Measurements from ENCODE around the gene PRR5L. TPM values are rescaled to one million over a fixed set of nuclear protein-coding genes. Genes with fewer than 3 reads are reported as not detected.

Gene PRR5L
- total and polyA plus RNA-seq, 5 donors from 2014 or later: 0.76 to 15.1 (median 1.1) TPM; not detected in 1

DNA sequence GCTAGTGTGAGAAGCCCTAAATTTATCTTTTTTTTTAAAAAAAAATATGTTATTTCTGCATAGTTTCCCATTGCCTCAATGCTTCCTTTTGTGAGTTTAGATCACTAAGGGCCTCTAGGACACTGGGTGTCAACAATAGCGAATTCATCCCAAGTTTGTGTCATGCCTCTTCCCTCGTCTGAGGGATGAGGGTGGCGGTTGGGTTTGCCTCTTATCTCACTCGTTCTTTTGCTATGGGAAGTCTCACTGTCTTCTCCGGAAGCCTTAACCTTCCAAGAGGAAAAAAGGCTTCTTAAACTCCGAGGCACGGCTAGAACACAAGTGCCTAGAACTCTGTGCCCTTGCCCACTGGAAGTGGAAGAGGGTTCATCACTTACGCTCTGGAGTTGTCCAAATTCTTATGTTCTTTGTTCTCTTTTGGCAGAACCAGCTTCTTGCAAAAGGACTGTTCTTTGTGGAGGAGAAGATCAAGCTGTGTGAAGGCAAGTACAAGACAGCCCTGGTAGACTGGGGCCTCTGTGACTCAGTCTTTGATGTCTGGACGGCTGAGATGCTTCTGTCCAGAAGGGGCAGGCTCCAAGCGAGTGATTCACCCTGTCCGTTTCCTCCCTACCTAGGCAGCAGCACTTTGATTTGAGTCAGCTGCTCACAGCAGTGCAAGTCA lies 135.5 kb downstream of the PRR5L start:
- Histone ChIP-seq H3K4me3 (ENCODE audit: low read depth, low read length) (no peak overlapping the region), H3K9me3 (ENCODE audit: control insufficient read depth in 2 of 2, low read length in 2 of 2) (no peaks in the 10 kb centered on the region), H3K27ac (ENCODE audit: insufficient read depth, low read length, poor library complexity, severe bottlenecking) (no peak overlapping the region), H3K27me3 (ENCODE audit: control insufficient read depth, insufficient read depth, low read length) (no peaks in the 10 kb centered on the region), H3K36me3 (ENCODE audit: control insufficient read depth, insufficient read depth, low read length) (no peaks in the 10 kb centered on the region), H3K4me1 (ENCODE audit: control insufficient read depth, insufficient read depth, low read length, poor library complexity, severe bottlenecking) (no peaks in the 10 kb centered on the region)
- H3K9me3 Mint-ChIP-seq: peaks cover 0 to 5% (median 0%) of the 10 kb centered on the region in 7 donors
- DNase-seq: peak in 1 of 3 donors; percentile 31
- no peaks in the 10 kb centered on the region for H3K27me3 Mint-ChIP-seq
- peak; percentile 58 to 60 for ATAC-seq (ENCODE audit: low read depth in 2 of 2)
- no peaks in the 10 kb centered on the region for H3K36me3 Mint-ChIP-seq
- H3K4me1 Mint-ChIP-seq: peaks cover 0 to 2% (median 0%) of the 10 kb centered on the region in 4 donors
- H3K27ac Mint-ChIP-seq: no peak overlapping the region
- no peak overlapping the region for H3K4me3 Mint-ChIP-seq

DNA sequence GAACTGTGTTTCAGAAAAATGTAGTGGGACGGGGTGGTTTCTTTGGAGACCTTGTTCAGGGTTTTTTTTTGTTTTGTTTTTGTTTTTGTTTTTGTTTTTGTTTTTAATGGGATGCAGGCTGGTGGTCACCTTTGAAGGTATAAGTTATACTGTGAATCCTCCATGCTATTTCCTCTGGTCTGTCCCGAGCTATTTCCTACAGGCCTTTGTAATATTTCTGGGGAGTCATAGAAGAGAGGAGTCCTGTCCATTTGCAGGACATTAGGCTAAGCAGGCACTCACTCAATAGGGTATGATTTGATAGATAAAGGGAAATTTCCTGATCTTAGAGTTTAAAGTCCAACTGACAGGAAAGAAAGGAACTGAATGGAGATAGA lies 136.0 kb downstream of the PRR5L start:
- ATAC-seq (ENCODE audit: low read depth in 2 of 2) (no peak), DNase-seq (no peak)
- Histone ChIP-seq H3K27ac (ENCODE audit: insufficient read depth, low read length, poor library complexity, severe bottlenecking) (no peak overlapping the region), H3K27me3 (ENCODE audit: control insufficient read depth, insufficient read depth, low read length) (no peaks in the 10 kb centered on the region), H3K4me3 (ENCODE audit: low read depth, low read length) (no peak overlapping the region), H3K4me1 (ENCODE audit: control insufficient read depth, insufficient read depth, low read length, poor library complexity, severe bottlenecking) (no peaks in the 10 kb centered on the region), H3K9me3 (ENCODE audit: control insufficient read depth in 2 of 2, low read length in 2 of 2) (no peaks in the 10 kb centered on the region), H3K36me3 (ENCODE audit: control insufficient read depth, insufficient read depth, low read length) (no peaks in the 10 kb centered on the region)
- H3K4me3 Mint-ChIP-seq: no peak overlapping the region
- no peak overlapping the region for H3K27ac Mint-ChIP-seq
- H3K36me3 Mint-ChIP-seq: no peaks in the 10 kb centered on the region
- H3K27me3 Mint-ChIP-seq: no peaks in the 10 kb centered on the region
- H3K4me1 Mint-ChIP-seq: peaks cover 0 to 2% (median 0%) of the 10 kb centered on the region in 4 donors
- H3K9me3 Mint-ChIP-seq: peaks cover 0 to 5% (median 0%) of the 10 kb centered on the region in 7 donors

DNA sequence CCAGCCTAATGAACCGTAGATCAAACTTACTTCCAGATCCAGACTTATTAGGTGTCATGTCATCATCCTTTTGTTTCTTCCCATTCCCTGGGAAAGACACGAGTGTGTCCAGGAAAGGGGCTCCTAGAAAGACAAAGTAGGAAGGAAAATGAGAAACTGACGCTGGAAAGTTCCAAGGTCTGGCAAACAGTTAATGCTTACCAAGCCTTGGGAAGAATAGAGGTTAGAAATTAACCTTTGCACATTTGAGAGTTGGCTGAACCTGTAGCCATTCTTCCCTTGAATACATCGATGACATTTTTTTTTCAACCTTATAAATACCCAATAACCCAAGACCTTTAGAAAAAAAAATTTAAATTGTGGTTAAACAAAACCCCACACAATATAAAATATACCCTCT lies 136.7 kb downstream of the PRR5L start:
- H3K9me3 ChIP-seq (ENCODE audit: control insufficient read depth in 2 of 2, low read length in 2 of 2): no peaks in the 10 kb centered on the region
- Mint-ChIP-seq H3K36me3 (no peaks in the 10 kb centered on the region), H3K9me3 (peaks cover 0 to 5% (median 0%) of the 10 kb centered on the region in 7 donors), H3K4me3 (no peak overlapping the region), H3K4me1 (peaks cover 0 to 2% (median 0%) of the 10 kb centered on the region in 4 donors), H3K27me3 (no peaks in the 10 kb centered on the region), H3K27ac (no peak overlapping the region)
- H3K27ac ChIP-seq (ENCODE audit: insufficient read depth, low read length, poor library complexity, severe bottlenecking): no peak overlapping the region
- no peaks in the 10 kb centered on the region for H3K27me3 ChIP-seq (ENCODE audit: control insufficient read depth, insufficient read depth, low read length)
- H3K4me3 ChIP-seq (ENCODE audit: low read depth, low read length): no peak overlapping the region
- ATAC-seq (ENCODE audit: low read depth in 2 of 2): no peak
- H3K4me1 ChIP-seq (ENCODE audit: control insufficient read depth, insufficient read depth, low read length, poor library complexity, severe bottlenecking): no peaks in the 10 kb centered on the region
- H3K36me3 ChIP-seq (ENCODE audit: control insufficient read depth, insufficient read depth, low read length): no peaks in the 10 kb centered on the region
- DNase-seq: no peak

DNA sequence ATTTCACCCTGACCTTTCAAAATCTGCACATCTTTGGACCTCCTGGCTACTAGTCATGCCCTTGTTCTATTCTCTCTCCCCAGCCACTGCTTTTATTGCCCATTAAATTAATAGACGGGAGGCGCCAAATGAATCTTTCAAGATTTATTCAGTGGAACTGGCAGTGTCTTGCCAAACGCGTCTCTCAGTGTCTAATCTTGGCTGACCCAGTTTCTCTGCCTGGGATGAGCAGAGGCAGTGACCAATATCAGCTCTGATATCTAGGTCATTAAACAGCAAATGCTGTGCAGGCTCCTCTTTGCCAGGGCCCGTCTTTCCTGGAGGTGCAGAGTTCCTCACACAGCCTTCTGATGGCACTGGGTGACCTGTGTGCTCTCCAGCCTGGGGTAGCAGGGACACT lies 140.0 kb downstream of the PRR5L start:
- peaks cover 0 to 5% (median 1%) of the 10 kb centered on the region in 7 donors for H3K9me3 Mint-ChIP-seq
- H3K27me3 Mint-ChIP-seq: no peaks in the 10 kb centered on the region
- H3K4me3 Mint-ChIP-seq: no peak overlapping the region
- Histone ChIP-seq H3K4me1 (ENCODE audit: control insufficient read depth, insufficient read depth, low read length, poor library complexity, severe bottlenecking) (no peaks in the 10 kb centered on the region), H3K27ac (ENCODE audit: insufficient read depth, low read length, poor library complexity, severe bottlenecking) (no peak overlapping the region), H3K9me3 (ENCODE audit: control insufficient read depth in 2 of 2, low read length in 2 of 2) (no peaks in the 10 kb centered on the region), H3K36me3 (ENCODE audit: control insufficient read depth, insufficient read depth, low read length) (no peaks in the 10 kb centered on the region), H3K27me3 (ENCODE audit: control insufficient read depth, insufficient read depth, low read length) (peaks cover 2% of the 10 kb centered on the region), H3K4me3 (ENCODE audit: low read depth, low read length) (no peak overlapping the region)
- no peak for DNase-seq
- H3K27ac Mint-ChIP-seq: no peak overlapping the region
- H3K36me3 Mint-ChIP-seq: no peaks in the 10 kb centered on the region
- no peak for ATAC-seq (ENCODE audit: low read depth in 2 of 2)
- peaks cover 0 to 2% (median 0%) of the 10 kb centered on the region in 4 donors for H3K4me1 Mint-ChIP-seq

DNA sequence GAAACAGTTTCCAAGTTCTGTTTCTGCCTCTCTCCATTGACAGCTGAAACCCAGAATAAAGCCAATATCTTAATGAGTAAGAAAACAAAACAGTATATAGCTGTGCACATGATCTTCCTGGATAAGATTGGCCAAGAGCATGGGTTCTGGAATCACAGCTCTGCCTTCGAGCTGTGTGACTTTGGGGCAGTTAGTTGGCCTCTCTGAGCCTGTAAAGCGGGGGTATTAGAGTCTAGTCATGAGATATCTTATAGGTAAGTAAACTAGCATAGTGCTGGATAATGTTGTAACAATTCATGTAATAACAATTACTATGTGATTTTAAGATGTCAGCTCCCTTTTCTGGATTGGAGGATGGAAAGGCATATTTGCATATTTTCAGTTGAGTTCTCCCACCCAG lies 140.5 kb downstream of the PRR5L start:
- H3K4me1 ChIP-seq (ENCODE audit: control insufficient read depth, insufficient read depth, low read length, poor library complexity, severe bottlenecking): no peaks in the 10 kb centered on the region
- no peak overlapping the region for H3K4me3 Mint-ChIP-seq
- peaks cover 0 to 2% (median 0%) of the 10 kb centered on the region in 4 donors for H3K4me1 Mint-ChIP-seq
- no peak overlapping the region for H3K27ac ChIP-seq (ENCODE audit: insufficient read depth, low read length, poor library complexity, severe bottlenecking)
- H3K27ac Mint-ChIP-seq: no peak overlapping the region
- no peaks in the 10 kb centered on the region for H3K9me3 ChIP-seq (ENCODE audit: control insufficient read depth in 2 of 2, low read length in 2 of 2)
- no peaks in the 10 kb centered on the region for H3K27me3 Mint-ChIP-seq
- H3K27me3 ChIP-seq (ENCODE audit: control insufficient read depth, insufficient read depth, low read length): peaks cover 2% of the 10 kb centered on the region
- no peak overlapping the region for H3K4me3 ChIP-seq (ENCODE audit: low read depth, low read length)
- DNase-seq (no peak), ATAC-seq (ENCODE audit: low read depth in 2 of 2) (no peak)
- peaks cover 0 to 5% (median 1%) of the 10 kb centered on the region in 7 donors for H3K9me3 Mint-ChIP-seq
- H3K36me3 Mint-ChIP-seq: no peaks in the 10 kb centered on the region
- no peaks in the 10 kb centered on the region for H3K36me3 ChIP-seq (ENCODE audit: control insufficient read depth, insufficient read depth, low read length)

DNA sequence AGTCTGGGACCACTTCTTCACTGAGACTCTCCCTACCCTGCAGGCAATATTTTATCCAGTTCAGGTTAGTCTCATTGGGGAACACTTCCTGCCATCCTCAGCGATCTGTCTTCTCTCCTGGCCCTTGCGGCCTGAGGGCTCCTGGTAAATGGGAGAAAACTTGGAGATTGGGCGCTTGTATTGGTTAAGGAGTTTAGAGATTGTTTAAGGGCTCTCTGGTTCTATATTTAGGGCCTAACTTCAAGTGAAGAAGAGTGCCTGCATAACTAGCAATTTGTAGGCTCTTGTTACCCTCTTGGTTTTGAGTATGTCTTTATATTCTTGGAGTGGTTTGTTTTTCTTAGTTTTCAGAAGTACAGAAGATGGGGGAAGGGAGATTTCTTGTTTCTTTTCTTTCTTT lies 141.3 kb downstream of the PRR5L start:
- no peaks in the 10 kb centered on the region for H3K4me1 Mint-ChIP-seq
- no peaks in the 10 kb centered on the region for H3K4me1 ChIP-seq (ENCODE audit: control insufficient read depth, insufficient read depth, low read length, poor library complexity, severe bottlenecking)
- H3K27me3 Mint-ChIP-seq: no peaks in the 10 kb centered on the region
- no peak overlapping the region for H3K27ac ChIP-seq (ENCODE audit: insufficient read depth, low read length, poor library complexity, severe bottlenecking)
- H3K4me3 Mint-ChIP-seq: no peak overlapping the region
- no peaks in the 10 kb centered on the region for H3K36me3 ChIP-seq (ENCODE audit: control insufficient read depth, insufficient read depth, low read length)
- peaks cover 0 to 5% (median 2%) of the 10 kb centered on the region in 7 donors for H3K9me3 Mint-ChIP-seq
- H3K4me3 ChIP-seq (ENCODE audit: low read depth, low read length): no peak overlapping the region
- no peak overlapping the region for H3K27ac Mint-ChIP-seq
- peaks cover 2% of the 10 kb centered on the region for H3K27me3 ChIP-seq (ENCODE audit: control insufficient read depth, insufficient read depth, low read length)
- DNase-seq (no peak), ATAC-seq (ENCODE audit: low read depth in 2 of 2) (no peak)
- peaks cover 0 to 4% of the 10 kb centered on the region in 2 experiments for H3K9me3 ChIP-seq (ENCODE audit: control insufficient read depth in 2 of 2, low read length in 2 of 2)
- H3K36me3 Mint-ChIP-seq: no peaks in the 10 kb centered on the region

DNA sequence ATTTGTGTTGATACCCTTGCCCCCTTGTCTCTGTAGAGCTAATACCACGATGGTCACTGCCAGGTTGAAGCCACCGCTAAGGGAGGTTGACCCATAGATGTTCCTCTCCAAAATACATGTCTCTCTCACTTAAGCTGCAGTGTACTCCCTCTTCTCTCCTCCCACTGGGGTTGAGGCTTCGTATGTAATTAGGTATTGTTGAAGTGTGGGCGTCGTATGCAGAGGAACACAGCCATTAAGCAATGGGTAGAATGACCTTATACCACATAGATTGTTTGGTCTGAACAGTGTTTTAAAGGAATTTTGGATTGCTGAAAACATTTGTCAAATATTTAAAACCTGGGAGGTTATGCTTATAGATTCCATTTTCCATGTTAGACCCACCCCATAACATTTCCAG lies 142.0 kb downstream of the PRR5L start:
- Histone ChIP-seq H3K36me3 (ENCODE audit: control insufficient read depth, insufficient read depth, low read length) (no peaks in the 10 kb centered on the region), H3K9me3 (ENCODE audit: control insufficient read depth in 2 of 2, low read length in 2 of 2) (peaks cover 0 to 4% of the 10 kb centered on the region in 2 experiments), H3K4me3 (ENCODE audit: low read depth, low read length) (no peak overlapping the region), H3K27ac (ENCODE audit: insufficient read depth, low read length, poor library complexity, severe bottlenecking) (no peak overlapping the region), H3K4me1 (ENCODE audit: control insufficient read depth, insufficient read depth, low read length, poor library complexity, severe bottlenecking) (no peaks in the 10 kb centered on the region), H3K27me3 (ENCODE audit: control insufficient read depth, insufficient read depth, low read length) (peaks cover 2% of the 10 kb centered on the region)
- peaks cover 0 to 7% (median 2%) of the 10 kb centered on the region in 7 donors for H3K9me3 Mint-ChIP-seq
- no peaks in the 10 kb centered on the region for H3K36me3 Mint-ChIP-seq
- ATAC-seq (ENCODE audit: low read depth in 2 of 2): no peak
- no peak for DNase-seq
- no peaks in the 10 kb centered on the region for H3K4me1 Mint-ChIP-seq
- H3K27ac Mint-ChIP-seq: no peak overlapping the region
- H3K27me3 Mint-ChIP-seq: no peaks in the 10 kb centered on the region
- no peak overlapping the region for H3K4me3 Mint-ChIP-seq

DNA sequence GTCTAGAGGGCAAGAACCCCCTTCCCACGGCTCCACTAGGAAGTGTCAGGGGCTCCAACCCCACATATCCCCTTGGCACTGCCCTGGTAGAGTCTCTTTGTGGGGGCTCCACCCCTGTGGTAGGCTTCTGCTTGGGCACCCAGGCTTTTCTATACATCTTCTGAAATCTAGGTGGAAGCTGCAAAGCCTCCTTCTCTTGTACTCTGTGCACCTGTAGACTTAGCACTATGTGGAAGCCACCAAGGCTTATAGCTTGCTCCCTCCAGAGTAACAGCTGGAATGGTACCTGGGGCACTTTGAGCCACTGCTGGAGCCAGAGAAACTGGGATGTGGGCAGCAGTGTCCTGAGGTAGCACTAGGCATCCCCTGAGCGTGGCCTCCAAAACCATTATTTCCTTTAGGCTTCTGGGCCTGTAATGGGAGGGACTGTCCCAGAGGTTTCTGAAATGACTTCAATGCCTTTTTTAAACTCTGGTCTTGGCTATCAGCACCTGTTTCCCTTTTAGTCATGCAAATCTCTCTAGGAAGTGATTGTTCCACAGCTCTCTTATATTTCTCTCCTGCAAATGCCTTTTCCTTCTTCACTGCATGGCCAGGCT lies 145.6 kb downstream of the PRR5L start:
- H3K4me3 Mint-ChIP-seq: no peak overlapping the region
- H3K4me1 Mint-ChIP-seq: no peaks in the 10 kb centered on the region
- peaks cover 0 to 4% of the 10 kb centered on the region in 2 experiments for H3K9me3 ChIP-seq (ENCODE audit: control insufficient read depth in 2 of 2, low read length in 2 of 2)
- peaks cover 2% of the 10 kb centered on the region for H3K27me3 ChIP-seq (ENCODE audit: control insufficient read depth, insufficient read depth, low read length)
- ATAC-seq (ENCODE audit: low read depth in 2 of 2) (no peak), DNase-seq (no peak)
- no peak overlapping the region for H3K27ac ChIP-seq (ENCODE audit: insufficient read depth, low read length, poor library complexity, severe bottlenecking)
- no peak overlapping the region for H3K27ac Mint-ChIP-seq
- H3K4me1 ChIP-seq (ENCODE audit: control insufficient read depth, insufficient read depth, low read length, poor library complexity, severe bottlenecking): no peaks in the 10 kb centered on the region
- peaks cover 0 to 5% (median 2%) of the 10 kb centered on the region in 7 donors for H3K9me3 Mint-ChIP-seq
- H3K4me3 ChIP-seq (ENCODE audit: low read depth, low read length): no peak overlapping the region
- H3K36me3 Mint-ChIP-seq: no peaks in the 10 kb centered on the region
- no peaks in the 10 kb centered on the region for H3K27me3 Mint-ChIP-seq
- no peaks in the 10 kb centered on the region for H3K36me3 ChIP-seq (ENCODE audit: control insufficient read depth, insufficient read depth, low read length)
